ENCODE results near the gene GCNT4.

GCNT4 gene

GRCh38 chr5:75012748-75013147, 39.6 kb downstream of the GCNT4 start:
- no peak for FAIRE-seq

- no peak for FAIRE-seq
Measured at GRCh38 chr5:75010838-75011237, 41.5 kb downstream of the GCNT4 start.

- no peak for FAIRE-seq
Measured at GRCh38 chr5:75009556-75010345, 42.6 kb downstream of the GCNT4 start.

- FAIRE-seq, result no peak
Measured at GRCh38 chr5:75006865-75007822, 45.2 kb downstream of the GCNT4 start.

GRCh38 chr5:75005561-75005960, 46.8 kb downstream of the GCNT4 start:
- FAIRE-seq, result no peak
